Measurements from ENCODE around the gene SESN1. TPM values are rescaled to one million over a fixed set of nuclear protein-coding genes. Genes with fewer than 3 reads are reported as not detected.

The SESN1 gene
- total RNA-seq, 2 experiments from 2014 or later = 22.1 to 23.3 TPM

- ChIA-PET CTCF (interaction anchor here (0.8 to 8.1 kb wide), 21 partner anchors 8 to 1093 kb away, joined by 3 to 81 read pairs (median 12); partner anchors contain the start of genes CEP57L1 and SESN1), POLR2A (no interaction called here)
- Mint-ChIP-seq H3K9me3 (no peaks in the 10 kb centered on the region), H3K36me3 (ENCODE audit: low read depth) (no peaks in the 10 kb centered on the region), H3K27me3 (no peaks in the 10 kb centered on the region), H3K4me1 (ENCODE audit: low read depth) (peaks cover 25% of the 10 kb centered on the region), H3K27ac (no peak overlapping the region), H3K4me3 (no peak overlapping the region)
- no peak for ATAC-seq
- intact Hi-C loops (cut with micrococcal nuclease) = loop anchor here (5.0 to 10.0 kb wide), 2 partner anchors 157 to 229 kb away; partner anchors contain the start of gene ARMC2
- TF ChIP-seq CTCF (IDR thresholded peaks at IDR 0.05) = no peak
- DNase-seq = no peak
Measured at GRCh38 chr6:109074133-109074415, 20.6 kb downstream of the SESN1 start.

- H3K4me3 Mint-ChIP-seq = no peak overlapping the region
- H3K4me1 Mint-ChIP-seq (ENCODE audit: low read depth) = peaks cover 25% of the 10 kb centered on the region
- DNase-seq = peak; percentile 54
- H3K9me3 Mint-ChIP-seq = no peaks in the 10 kb centered on the region
- ATAC-seq = peak; percentile 72
- no peaks in the 10 kb centered on the region for H3K36me3 Mint-ChIP-seq (ENCODE audit: low read depth)
- no peak overlapping the region for H3K27ac Mint-ChIP-seq
- intact Hi-C loops (cut with micrococcal nuclease) = loop anchor here (1.0 to 10.0 kb wide), 3 partner anchors 156 to 531 kb away; partner anchors contain the start of gene ARMC2
- peak; percentile 82 for TF ChIP-seq CTCF (IDR thresholded peaks at IDR 0.05)
- H3K27me3 Mint-ChIP-seq = no peaks in the 10 kb centered on the region
- ChIA-PET CTCF (interaction anchor here (0.7 to 8.1 kb wide), 50 partner anchors 8 to 1116 kb away, joined by 3 to 81 read pairs (median 6); partner anchors contain the start of genes ARMC2, CEP57L1 and SESN1), POLR2A (interaction anchor here (1.0 to 1.1 kb wide), 2 partner anchors 420 to 514 kb away, joined by 3 read pairs; no protein-coding TSS in a partner anchor)
Measured at GRCh38 chr6:109073344-109074132, 21.1 kb downstream of the SESN1 start.

GRCh38 chr6:109071125-109071917, 23.3 kb downstream of the SESN1 start:
- Mint-ChIP-seq H3K4me1 (ENCODE audit: low read depth) (peaks cover 34% of the 10 kb centered on the region), H3K27me3 (no peaks in the 10 kb centered on the region)
- CTCF ChIA-PET = interaction anchor here (0.8 to 8.1 kb wide), 34 partner anchors 11 to 535 kb away, joined by 3 to 81 read pairs (median 4); partner anchors contain the start of genes ARMC2, CEP57L1 and SESN1

GRCh38 chr6:109069746-109070145, 24.9 kb downstream of the SESN1 start:
- no peaks in the 10 kb centered on the region for H3K9me3 Mint-ChIP-seq
- peaks cover 35% of the 10 kb centered on the region for H3K4me1 Mint-ChIP-seq (ENCODE audit: low read depth)
- ATAC-seq = no peak
- DNase-seq = no peak
- H3K4me3 Mint-ChIP-seq = no peak overlapping the region
- no peaks in the 10 kb centered on the region for H3K36me3 Mint-ChIP-seq (ENCODE audit: low read depth)
- CTCF ChIA-PET = interaction anchor here (1.2 to 8.1 kb wide), 4 partner anchors 56 to 529 kb away, joined by 3 to 81 read pairs (median 16); no protein-coding TSS in a partner anchor
- no peak for TF ChIP-seq CTCF (IDR thresholded peaks at IDR 0.05)
- H3K27ac Mint-ChIP-seq = no peak overlapping the region
- intact Hi-C loops (cut with micrococcal nuclease) = loop anchor here (5.0 to 10.0 kb wide), 2 partner anchors 152 to 225 kb away; partner anchors contain the start of gene ARMC2
- POLR2A ChIA-PET = interaction anchor here (0.6 to 1.0 kb wide), 2 partner anchors 39 to 216 kb away, joined by 3 read pairs; no protein-coding TSS in a partner anchor
- no peaks in the 10 kb centered on the region for H3K27me3 Mint-ChIP-seq

More at GRCh38 chr6:109071125-109071917, 23.3 kb downstream of the SESN1 start:
- H3K36me3 Mint-ChIP-seq (ENCODE audit: low read depth) = no peaks in the 10 kb centered on the region
- intact Hi-C loops (cut with micrococcal nuclease) = loop anchor here (5.0 to 10.0 kb wide), 2 partner anchors 154 to 227 kb away; partner anchors contain the start of gene ARMC2
- ATAC-seq = no peak
- H3K4me3 Mint-ChIP-seq = peak overlapping the region; percentile 59
- H3K27ac Mint-ChIP-seq = peak overlapping the region; percentile 18
- POLR2A ChIA-PET = interaction anchor here (0.9 to 1.4 kb wide), 5 partner anchors 9 to 534 kb away, joined by 3 to 4 read pairs (median 3); no protein-coding TSS in a partner anchor
- no peaks in the 10 kb centered on the region for H3K9me3 Mint-ChIP-seq
- DNase-seq = peak; percentile 11
- TF ChIP-seq CTCF (IDR thresholded peaks at IDR 0.05) = no peak
